Activated gamma-delta T cell (primary cell): Measurements from ENCODE around the gene SELENOO.

ENCODE experiments used
- DNase-seq: peaks from one replicate; lab custom pipeline; 2025; lab: John Stamatoyannopoulos, UW

SELENOO gene

GRCh38 chr22:50216684-50217520 is 16.1 kb downstream of the SELENOO start:
- no peak for DNase-seq

- DNase-seq: no peak
Observed at GRCh38 chr22:50217543-50218152, 16.8 kb downstream of the SELENOO start.

- no peak for DNase-seq
Observed at GRCh38 chr22:50218153-50218995, 17.6 kb downstream of the SELENOO start.

GRCh38 chr22:50218996-50219727 is 18.4 kb downstream of the SELENOO start:
- DNase-seq: no peak

GRCh38 chr22:50219800-50220602 is 19.2 kb downstream of the SELENOO start:
- DNase-seq: no peak

GRCh38 chr22:50220603-50221409 is 20.0 kb downstream of the SELENOO start:
- DNase-seq: no peak

GRCh38 chr22:50221410-50222300 is 20.8 kb downstream of the SELENOO start:
- DNase-seq: no peak

- no peak for DNase-seq
Observed at GRCh38 chr22:50222508-50222907, 21.7 kb downstream of the SELENOO start.

- no peak for DNase-seq
Observed at GRCh38 chr22:50224071-50224470, 23.3 kb downstream of the SELENOO start.

- no peak for DNase-seq
Observed at GRCh38 chr22:50225200-50225969, 24.6 kb downstream of the SELENOO start.

- no peak for DNase-seq
Observed at GRCh38 chr22:50226063-50226874, 25.5 kb downstream of the SELENOO start.

GRCh38 chr22:50226875-50227165 is 26.0 kb downstream of the SELENOO start:
- no peak for DNase-seq

- no peak for DNase-seq
Observed at GRCh38 chr22:50227579-50228215, 26.9 kb downstream of the SELENOO start.

GRCh38 chr22:50228366-50228765 is 27.6 kb downstream of the SELENOO start:
- DNase-seq: no peak

- no peak for DNase-seq
Observed at GRCh38 chr22:50229370-50229769, 28.6 kb downstream of the SELENOO start.

- no peak for DNase-seq
Observed at GRCh38 chr22:50232481-50233151, 31.8 kb downstream of the SELENOO start.

GRCh38 chr22:50233223-50233622 is 32.4 kb downstream of the SELENOO start:
- no peak for DNase-seq
